Fibroblast of mammary gland (primary cell): ENCODE data around the gene LSG1.
"Not testable (repeated sequence)": the region's sequence is repeated elsewhere in the genome, so short reads cannot be mapped to it uniquely, and the experiment has no call there.

ENCODE experiments used
- DNase-seq: peaks from one replicate; pipeline ENCODE4 v3.0.0-alpha.2; 2010; ENCODE audit warnings: low read depth
- H3K4me3 ChIP-seq: 2 replicates; pipeline ENCODE4 v1.5.1; 2011; ENCODE audit warnings: low read depth, mild to moderate bottlenecking, low read length, moderate library complexity; ENCODE audit not compliant: control insufficient read depth
- TF ChIP-seq, protein P1 (sequence below): conservative IDR thresholded peaks from 2 replicates; pipeline ENCODE4 v1.5.1; 2011; ENCODE audit warnings: low read depth, low read length, inconsistent platforms; ENCODE audit not compliant: control insufficient read depth, insufficient read depth

Gene LSG1

DNA sequence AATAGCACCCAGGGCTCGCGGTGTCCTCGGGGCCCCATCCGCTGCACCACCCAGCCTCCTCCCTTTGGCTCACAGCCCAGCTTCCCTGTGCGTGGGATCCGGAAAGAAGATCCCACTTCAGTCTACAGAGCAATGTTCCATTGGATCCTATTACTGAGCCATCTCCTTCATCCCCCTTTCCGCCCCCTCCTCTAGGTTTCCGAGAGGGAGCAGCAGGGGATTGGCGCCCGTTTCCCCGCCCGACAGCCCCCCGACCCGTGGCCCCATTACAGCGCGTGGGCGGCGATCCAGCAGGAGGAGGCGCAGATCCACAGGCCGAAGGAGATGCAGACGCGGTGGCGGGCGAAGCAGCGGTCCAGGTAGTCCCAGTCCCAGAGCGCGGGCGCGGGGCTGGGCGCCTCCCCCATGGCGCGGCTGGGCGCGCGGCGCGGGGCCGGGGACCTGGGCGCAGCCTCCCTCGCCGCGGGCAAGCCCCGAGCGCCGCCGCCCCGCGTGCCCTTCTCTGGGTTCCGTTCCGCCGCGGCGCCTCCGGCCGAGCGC lies 39.1 kb downstream of the LSG1 start:
- H3K4me3 ChIP-seq, result peak overlapping the region; percentile 75
- TF ChIP-seq, protein P1, sequence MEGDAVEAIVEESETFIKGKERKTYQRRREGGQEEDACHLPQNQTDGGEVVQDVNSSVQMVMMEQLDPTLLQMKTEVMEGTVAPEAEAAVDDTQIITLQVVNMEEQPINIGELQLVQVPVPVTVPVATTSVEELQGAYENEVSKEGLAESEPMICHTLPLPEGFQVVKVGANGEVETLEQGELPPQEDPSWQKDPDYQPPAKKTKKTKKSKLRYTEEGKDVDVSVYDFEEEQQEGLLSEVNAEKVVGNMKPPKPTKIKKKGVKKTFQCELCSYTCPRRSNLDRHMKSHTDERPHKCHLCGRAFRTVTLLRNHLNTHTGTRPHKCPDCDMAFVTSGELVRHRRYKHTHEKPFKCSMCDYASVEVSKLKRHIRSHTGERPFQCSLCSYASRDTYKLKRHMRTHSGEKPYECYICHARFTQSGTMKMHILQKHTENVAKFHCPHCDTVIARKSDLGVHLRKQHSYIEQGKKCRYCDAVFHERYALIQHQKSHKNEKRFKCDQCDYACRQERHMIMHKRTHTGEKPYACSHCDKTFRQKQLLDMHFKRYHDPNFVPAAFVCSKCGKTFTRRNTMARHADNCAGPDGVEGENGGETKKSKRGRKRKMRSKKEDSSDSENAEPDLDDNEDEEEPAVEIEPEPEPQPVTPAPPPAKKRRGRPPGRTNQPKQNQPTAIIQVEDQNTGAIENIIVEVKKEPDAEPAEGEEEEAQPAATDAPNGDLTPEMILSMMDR, result no peak
- peak; percentile 61 for DNase-seq

DNA sequence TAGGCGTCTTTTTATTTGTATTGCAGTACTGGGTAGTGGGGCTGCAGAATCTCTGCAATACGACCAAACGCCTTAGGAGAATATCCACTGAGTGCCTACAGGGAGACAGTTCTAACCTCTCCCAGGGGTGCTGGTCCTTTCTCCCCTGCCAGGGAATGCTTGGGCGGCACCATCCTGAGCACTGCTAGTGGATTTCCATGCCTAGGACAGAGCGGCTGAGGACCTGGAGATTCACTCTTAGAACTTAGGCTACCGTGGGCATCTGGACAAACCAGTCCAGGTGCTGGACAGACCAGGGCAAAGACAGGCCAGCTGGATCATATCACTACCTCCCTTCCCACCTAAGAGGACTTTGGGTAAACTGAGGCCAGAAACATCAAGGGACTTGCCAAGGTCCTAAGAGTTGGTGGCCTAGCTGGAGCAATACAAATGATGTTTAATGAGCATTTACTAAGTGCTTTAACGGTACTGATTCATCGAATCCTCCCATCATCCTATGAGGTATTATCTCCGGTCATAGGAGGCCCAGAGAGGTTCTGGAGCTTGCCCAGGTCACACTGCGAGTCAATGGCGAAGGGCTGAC lies 39.7 kb downstream of the LSG1 start:
- DNase-seq, result no peak
- TF ChIP-seq, protein P1, result no peak
- peak overlapping the region; percentile 75 for H3K4me3 ChIP-seq

DNA sequence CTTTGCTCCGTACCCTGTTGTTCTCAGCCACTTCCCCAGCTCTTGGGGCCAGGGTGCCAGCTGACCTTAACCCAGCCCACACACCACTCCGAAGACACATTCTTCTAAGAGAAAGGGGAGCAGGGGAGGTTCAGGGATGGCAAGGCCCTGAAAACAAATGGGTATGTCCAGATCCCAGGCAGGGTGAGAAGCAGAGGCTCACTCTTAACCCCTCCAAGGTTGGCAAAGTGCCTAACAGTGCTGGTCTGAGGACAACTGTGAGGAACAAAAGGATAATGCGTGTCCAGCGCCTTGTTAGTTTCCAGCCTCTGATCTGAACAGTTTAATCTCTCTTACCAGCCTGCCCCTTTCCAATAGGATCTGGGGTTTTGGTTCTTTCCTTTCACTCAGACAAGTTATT lies 40.3 kb downstream of the LSG1 start:
- TF ChIP-seq, protein P1, result no peak
- H3K4me3 ChIP-seq, result no peak overlapping the region
- DNase-seq, result no peak

DNA sequence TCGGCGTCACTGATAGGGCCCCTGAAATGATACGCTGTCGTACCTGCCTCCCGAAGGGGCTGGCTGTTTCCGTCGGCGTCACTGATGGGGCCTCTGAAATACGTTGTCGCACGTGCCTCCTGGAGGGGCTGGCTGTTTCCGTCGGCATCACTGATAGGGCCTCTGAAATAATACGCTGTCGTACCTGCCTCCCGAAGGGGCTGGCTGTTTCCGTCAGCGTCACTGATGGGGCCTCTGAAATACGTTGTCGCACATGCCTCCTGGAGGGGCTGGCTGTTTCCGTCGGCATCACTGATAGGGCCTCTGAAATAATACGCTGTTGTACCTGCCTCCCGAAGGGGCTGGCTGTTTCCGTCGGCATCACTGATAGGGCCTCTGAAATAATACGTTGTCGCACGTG lies 41.3 kb downstream of the LSG1 start:
- DNase-seq, H3K4me3 ChIP-seq: not testable (repeated sequence)

DNA sequence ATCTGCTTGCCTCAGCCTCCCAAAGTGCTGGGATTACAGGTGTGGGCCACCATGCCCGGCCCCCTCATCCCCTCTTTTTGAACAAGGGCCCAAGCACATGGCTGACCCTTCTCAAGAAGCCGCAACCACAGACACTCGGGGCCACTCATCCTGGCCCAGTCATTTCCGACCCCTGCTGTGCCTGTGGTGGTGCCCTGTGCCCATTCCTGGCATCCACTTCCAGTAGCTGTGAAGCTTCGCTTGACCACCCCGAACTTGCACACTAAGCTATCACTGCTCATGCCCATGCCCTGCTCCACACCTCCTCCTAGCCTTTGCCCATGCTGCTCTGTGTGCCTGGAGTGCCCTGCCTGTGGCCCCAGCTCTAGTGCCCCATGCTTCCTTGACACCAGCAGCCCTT lies 47.0 kb downstream of the LSG1 start:
- no peak overlapping the region for H3K4me3 ChIP-seq
- DNase-seq, result no peak
- TF ChIP-seq, protein P1, result no peak

DNA sequence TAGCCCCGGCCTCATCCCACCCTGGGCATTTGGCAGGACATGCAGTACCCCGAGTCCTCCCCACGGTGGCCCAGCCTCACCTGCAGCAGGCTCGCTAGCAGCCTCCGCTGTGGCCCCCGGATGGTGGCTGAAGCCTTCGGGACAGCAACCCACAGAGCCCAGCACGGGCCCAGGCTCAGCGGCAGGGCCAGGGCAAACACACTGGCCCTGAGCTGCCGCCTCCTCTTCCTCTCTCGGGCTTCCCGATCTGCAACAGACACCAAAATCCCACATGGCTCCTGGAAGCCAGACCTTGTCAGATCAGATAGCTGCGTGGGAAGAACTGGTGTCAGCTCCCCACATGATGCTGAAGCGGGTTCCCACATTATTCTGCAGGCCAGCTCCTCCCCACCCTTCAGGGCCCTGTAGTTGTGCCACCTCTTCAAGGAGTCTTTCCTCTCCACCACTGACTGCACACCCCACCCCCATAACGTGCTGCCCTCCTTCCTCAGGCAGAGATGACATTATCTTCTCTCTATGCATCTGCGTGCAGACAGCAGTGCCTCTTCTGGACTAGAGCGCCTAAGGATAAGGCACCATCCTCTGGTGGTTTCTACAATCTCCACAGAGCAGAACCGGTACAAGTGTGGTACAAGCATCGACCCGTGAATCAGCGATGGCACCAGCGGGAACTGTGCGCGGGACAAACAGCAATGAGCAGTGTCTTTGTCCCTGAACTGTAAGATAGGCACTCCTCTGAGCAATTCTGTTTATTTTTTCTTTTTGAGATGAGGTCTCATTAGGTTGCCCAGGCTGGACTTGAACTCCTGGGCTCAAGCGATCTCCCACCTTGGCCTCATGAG lies 48.3 kb downstream of the LSG1 start:
- no peak for DNase-seq
- TF ChIP-seq, protein P1, result no peak
- no peak overlapping the region for H3K4me3 ChIP-seq

DNA sequence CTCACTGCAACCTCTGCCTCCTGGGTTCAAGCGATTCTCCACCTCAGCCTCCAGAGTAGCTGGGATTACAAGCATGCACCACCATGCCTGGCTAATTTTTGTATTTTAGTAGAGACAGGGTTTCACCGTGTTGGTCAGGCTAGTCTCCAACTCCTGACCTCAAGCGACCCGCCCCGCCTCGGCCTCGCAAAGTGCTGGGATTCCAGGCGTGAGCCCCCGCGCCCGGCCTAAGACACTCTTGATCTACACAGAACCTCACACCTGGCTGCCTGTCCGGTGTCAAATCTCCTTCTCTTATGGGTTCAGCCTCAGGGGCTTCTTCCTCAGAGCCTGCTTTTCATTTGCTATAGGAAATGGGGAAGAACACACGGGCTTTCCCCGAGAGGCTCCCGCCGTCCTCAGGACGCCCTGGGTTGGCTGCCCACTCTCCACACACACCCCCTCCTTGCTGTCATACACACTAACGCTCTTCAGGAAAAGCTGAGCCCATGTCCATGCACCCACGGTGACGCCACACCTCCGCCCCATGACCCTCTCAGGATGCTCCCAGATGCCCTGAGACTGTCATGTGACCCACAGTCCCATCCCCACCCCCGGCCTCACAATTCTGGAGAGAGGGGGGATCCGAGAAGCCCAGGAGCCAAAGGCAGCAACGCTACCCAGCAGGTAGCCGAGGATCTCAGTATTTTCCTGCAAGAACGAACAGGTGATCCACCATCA lies 49.2 kb downstream of the LSG1 start:
- TF ChIP-seq, protein P1, result no peak
- DNase-seq, result no peak
- no peak overlapping the region for H3K4me3 ChIP-seq
